NCI-H146 treated with DMSO at 0.1 percent for 48 hours (cell line): ENCODE measurements around the gene MIER3.

ENCODE experiments used
- DNase-seq: peaks from one replicate; lab custom pipeline; 2025; ENCODE audit not compliant: unreplicated experiment; lab: John Stamatoyannopoulos, UW

Gene MIER3

GRCh38 chr5:56900395-56900794 is 51.5 kb downstream of the MIER3 start:
- no peak for DNase-seq

GRCh38 chr5:56898213-56898612 is 53.7 kb downstream of the MIER3 start:
- DNase-seq = no peak

GRCh38 chr5:56896763-56897162 is 55.2 kb downstream of the MIER3 start:
- no peak for DNase-seq

- DNase-seq = no peak
Observed at GRCh38 chr5:56893251-56893951, 58.5 kb downstream of the MIER3 start.

- no peak for DNase-seq
Observed at GRCh38 chr5:56881571-56881970, 70.4 kb downstream of the MIER3 start.

- DNase-seq = no peak
Observed at GRCh38 chr5:56876327-56876726, 75.6 kb downstream of the MIER3 start.

- no peak for DNase-seq
Observed at GRCh38 chr5:56873056-56873455, 78.9 kb downstream of the MIER3 start.

- DNase-seq = no peak
Observed at GRCh38 chr5:56871777-56872176, 80.1 kb downstream of the MIER3 start.
